22Rv1 (cell line): Measurements from ENCODE around the gene FRS2.

ENCODE experiments used
- CTCF ChIP-seq: fragments of 450-650 bp; IDR thresholded peaks from 2 replicates; pipeline ENCODE4 v1.5.1; 2017; ENCODE audit warnings: mild to moderate bottlenecking
- ZFX ChIP-seq: fragments of 450-650 bp; IDR thresholded peaks from 2 replicates; pipeline ENCODE4 v1.6.1; 2017; ENCODE audit warnings: antibody characterized with exemption, borderline replicate concordance

- no peak for TF ChIP-seq CTCF
- TF ChIP-seq ZFX: no peak
Measured at GRCh38 chr12:69517406-69517805, 47.2 kb downstream of the FRS2 start.
